ENCODE data around the gene PFN3. TPM values are rescaled to one million over a fixed set of nuclear protein-coding genes. Genes with fewer than 3 reads are reported as not detected.

The PFN3 gene
- total RNA-seq, 1 experiment from 2014 or later: not detected

- H3K36me3 Mint-ChIP-seq (ENCODE audit: insufficient read depth, unreplicated experiment): peaks cover 19% of the 10 kb centered on the region
- H3K9me3 Mint-ChIP-seq (ENCODE audit: low read depth, unreplicated experiment): no peaks in the 10 kb centered on the region
- no TSS peak for BruUV-seq (replicated peaks)
- intact Hi-C loops (cut with micrococcal nuclease; ENCODE audit: unreplicated experiment): no loop called here
- peaks cover 20% of the 10 kb centered on the region for H3K4me1 Mint-ChIP-seq (ENCODE audit: low read depth, unreplicated experiment)
- TF ChIP-seq CTCF (IDR thresholded peaks at IDR 0.05; ENCODE audit: unreplicated experiment): peak; percentile 87
- peak overlapping the region; percentile 64 for H3K27ac Mint-ChIP-seq (ENCODE audit: unreplicated experiment)
- no peaks in the 10 kb centered on the region for H3K27me3 Mint-ChIP-seq (ENCODE audit: unreplicated experiment)
- peak; percentile 72 for DNase-seq
- CTCF ChIA-PET: interaction anchor here (0.6 to 3.8 kb wide), 7 partner anchors 10 to 86 kb away, joined by 3 to 46 read pairs (median 6); partner anchors contain the start of gene LMAN2
- H3K4me3 Mint-ChIP-seq (ENCODE audit: low read depth, unreplicated experiment): no peak overlapping the region
Observed at GRCh38 chr5:177368869-177369644, 31.4 kb downstream of the PFN3 start.

- H3K4me3 Mint-ChIP-seq (ENCODE audit: low read depth, unreplicated experiment): no peak overlapping the region
- H3K27me3 Mint-ChIP-seq (ENCODE audit: unreplicated experiment): no peaks in the 10 kb centered on the region
Observed at GRCh38 chr5:177367981-177368868, 32.2 kb downstream of the PFN3 start.

GRCh38 chr5:177367323-177367848 lies 33.1 kb downstream of the PFN3 start:
- Mint-ChIP-seq H3K4me1 (ENCODE audit: low read depth, unreplicated experiment) (peaks cover 19% of the 10 kb centered on the region), H3K27ac (ENCODE audit: unreplicated experiment) (no peak overlapping the region), H3K4me3 (ENCODE audit: low read depth, unreplicated experiment) (no peak overlapping the region), H3K9me3 (ENCODE audit: low read depth, unreplicated experiment) (no peaks in the 10 kb centered on the region), H3K27me3 (ENCODE audit: unreplicated experiment) (no peaks in the 10 kb centered on the region), H3K36me3 (ENCODE audit: insufficient read depth, unreplicated experiment) (peaks cover 28% of the 10 kb centered on the region)
- DNase-seq: no peak
- no TSS peak for BruUV-seq (replicated peaks)
- CTCF ChIA-PET: interaction anchor here (1.4 kb wide), 1 partner anchor 23 kb away, joined by 3 read pairs; no protein-coding TSS in a partner anchor
- TF ChIP-seq CTCF (IDR thresholded peaks at IDR 0.05; ENCODE audit: unreplicated experiment): no peak
- intact Hi-C loops (cut with micrococcal nuclease; ENCODE audit: unreplicated experiment): no loop called here

More at GRCh38 chr5:177367981-177368868, 32.2 kb downstream of the PFN3 start:
- H3K27ac Mint-ChIP-seq (ENCODE audit: unreplicated experiment): no peak overlapping the region
- no peak for TF ChIP-seq CTCF (IDR thresholded peaks at IDR 0.05; ENCODE audit: unreplicated experiment)
- peaks cover 20% of the 10 kb centered on the region for H3K36me3 Mint-ChIP-seq (ENCODE audit: insufficient read depth, unreplicated experiment)
- H3K9me3 Mint-ChIP-seq (ENCODE audit: low read depth, unreplicated experiment): no peaks in the 10 kb centered on the region
- intact Hi-C loops (cut with micrococcal nuclease; ENCODE audit: unreplicated experiment): no loop called here
- DNase-seq: no peak
- H3K4me1 Mint-ChIP-seq (ENCODE audit: low read depth, unreplicated experiment): peaks cover 20% of the 10 kb centered on the region
- CTCF ChIA-PET: interaction anchor here (0.6 to 3.8 kb wide), 6 partner anchors 10 to 87 kb away, joined by 3 to 46 read pairs (median 9); partner anchors contain the start of gene LMAN2
- no TSS peak for BruUV-seq (replicated peaks)
